Measurements from ENCODE around the gene SIL1. TPM values are rescaled to one million over a fixed set of nuclear protein-coding genes. Genes with fewer than 3 reads are reported as not detected.
"Not testable (repeated sequence)": the region's sequence is repeated elsewhere in the genome, so short reads cannot be mapped to it uniquely, and the experiment has no call there.

SIL1 gene
- total and polyA plus RNA-seq, 5 donors: 43.4 to 51.6 (median 43.7) TPM

DNA sequence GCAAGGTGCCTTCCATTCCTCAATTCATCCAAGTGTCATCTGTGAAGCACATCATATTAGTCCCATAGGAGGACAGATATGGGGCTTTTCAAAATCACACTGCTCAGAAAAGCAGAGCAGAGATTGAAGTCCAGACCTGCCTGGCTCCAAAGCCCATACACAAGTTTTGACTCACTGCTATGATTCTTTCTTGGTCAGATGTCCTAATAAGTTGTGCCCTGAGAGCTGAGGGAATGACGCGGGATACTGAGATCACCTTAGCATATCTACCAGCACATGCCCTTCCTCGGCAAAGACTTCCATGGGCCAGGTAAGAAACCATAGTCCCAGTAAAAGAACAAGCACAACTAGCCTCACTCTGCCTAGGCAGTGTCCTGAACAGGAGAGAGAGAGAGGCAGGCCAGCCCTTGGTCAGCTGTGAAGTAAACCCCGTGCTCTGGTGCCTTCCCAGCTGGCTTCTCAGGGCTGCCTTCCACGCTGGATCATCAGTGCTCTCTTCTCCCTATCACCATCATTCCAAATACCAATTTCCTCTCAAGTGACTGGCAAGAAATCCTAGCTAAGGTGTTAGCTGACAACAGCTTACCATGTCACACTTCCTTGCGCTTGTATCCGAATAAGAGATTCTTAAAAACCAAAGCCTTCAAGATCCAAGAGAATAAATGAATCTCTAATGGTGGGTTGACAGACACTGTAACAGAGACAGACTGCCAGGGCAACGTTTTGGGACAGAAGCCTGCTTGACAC, 73.2 kb downstream of the SIL1 start:
- intact Hi-C loops (cut with DNase I): no loop called here
- no peaks in the 10 kb centered on the region for H3K9me3 ChIP-seq (ENCODE audit: control insufficient read depth, low read length)
- WGBS: 71% methylated on average over 8 of the region's 8 CpGs
- no peak for DNase-seq
- no peaks in the 10 kb centered on the region for H3K27me3 ChIP-seq (ENCODE audit: control insufficient read depth, insufficient read depth)
- H3K4me3 ChIP-seq (ENCODE audit: low read length): no peak overlapping the region
- H3K4me1 ChIP-seq (ENCODE audit: control insufficient read depth, insufficient read depth, low read length): peaks cover 6% of the 10 kb centered on the region
- H3K27ac ChIP-seq (ENCODE audit: low read length): peak overlapping the region; percentile 11
- ATAC-seq: peak in 1 of 2 donors; percentile 42

DNA sequence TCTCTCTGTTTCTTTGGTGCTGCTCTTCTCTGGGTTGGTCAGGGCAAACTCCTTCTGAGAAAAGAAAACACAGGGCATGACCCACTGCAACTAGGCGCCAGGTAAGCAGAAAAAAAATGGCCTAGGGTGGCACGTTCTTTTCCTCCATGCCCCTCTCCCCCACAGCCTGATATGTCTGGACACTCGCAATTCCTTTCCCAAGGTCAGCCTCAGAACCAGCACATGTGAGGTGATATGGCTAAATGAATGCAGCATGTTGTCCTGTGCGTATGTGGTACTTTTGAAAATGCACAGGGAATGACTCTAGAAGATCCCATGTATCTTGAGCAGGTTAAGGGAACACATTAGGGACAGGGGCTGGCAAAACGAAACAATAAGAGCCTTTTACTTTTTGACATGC, 77.0 kb downstream of the SIL1 start:
- H3K4me1 ChIP-seq (ENCODE audit: control insufficient read depth, insufficient read depth, low read length): peaks cover 8% of the 10 kb centered on the region
- H3K4me3 ChIP-seq (ENCODE audit: low read length): no peak overlapping the region
- ATAC-seq (no peak), DNase-seq (no peak)
- no peak overlapping the region for H3K27ac ChIP-seq (ENCODE audit: low read length)
- WGBS: 85% methylated on average over 5 of the region's 5 CpGs
- intact Hi-C loops (cut with DNase I): no loop called here
- H3K9me3 ChIP-seq (ENCODE audit: control insufficient read depth, low read length): no peaks in the 10 kb centered on the region
- no peaks in the 10 kb centered on the region for H3K27me3 ChIP-seq (ENCODE audit: control insufficient read depth, insufficient read depth)

DNA sequence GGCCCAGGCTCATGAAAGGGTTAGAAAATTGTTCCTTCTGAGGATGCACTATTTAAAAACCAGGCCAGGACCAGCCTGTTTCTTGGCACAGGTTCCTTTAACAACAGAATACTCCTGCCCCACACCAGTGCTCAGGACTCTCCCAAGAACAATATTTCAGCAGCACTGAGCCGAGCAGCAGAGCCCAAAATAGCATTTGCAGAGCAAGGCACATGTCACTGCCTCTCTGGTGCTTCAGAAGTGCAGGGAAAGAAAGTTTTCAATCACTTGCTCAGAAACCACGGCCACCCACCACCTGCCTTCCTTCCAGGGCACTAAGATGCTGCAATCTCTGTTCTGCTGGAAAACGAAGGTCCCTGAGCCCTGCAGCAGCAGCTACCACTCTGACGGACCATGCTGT, 77.6 kb downstream of the SIL1 start:
- H3K4me1 ChIP-seq (ENCODE audit: control insufficient read depth, insufficient read depth, low read length): peaks cover 8% of the 10 kb centered on the region
- H3K27ac ChIP-seq (ENCODE audit: low read length): no peak overlapping the region
- no peaks in the 10 kb centered on the region for H3K27me3 ChIP-seq (ENCODE audit: control insufficient read depth, insufficient read depth)
- peak in 1 of 2 donors; percentile 20 for ATAC-seq
- no peaks in the 10 kb centered on the region for H3K9me3 ChIP-seq (ENCODE audit: control insufficient read depth, low read length)
- no peak overlapping the region for H3K4me3 ChIP-seq (ENCODE audit: low read length)
- intact Hi-C loops (cut with DNase I): no loop called here
- 78% methylated on average over 4 of the region's 4 CpGs for WGBS
- DNase-seq: no peak

DNA sequence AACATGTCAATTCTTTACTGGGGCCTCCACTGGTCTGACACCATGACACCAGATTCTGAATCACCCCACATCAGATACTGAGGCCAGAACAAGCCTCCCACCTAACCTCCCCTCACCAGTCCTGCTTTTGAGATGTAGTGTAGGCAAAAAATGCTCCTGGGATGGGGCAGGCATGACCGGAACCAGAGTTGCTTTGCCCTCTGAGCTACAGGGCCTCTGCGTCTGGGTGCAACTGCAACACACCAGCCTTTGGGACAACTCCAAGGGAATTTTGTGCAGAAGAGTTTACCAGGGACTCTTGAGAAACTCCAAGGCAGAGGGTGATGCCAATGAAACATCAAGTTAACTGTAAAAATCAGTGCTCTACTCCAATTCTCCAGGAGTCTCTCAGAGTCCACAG, 79.4 kb downstream of the SIL1 start:
- ATAC-seq (no peak), DNase-seq (no peak)
- WGBS: 96% methylated on average over 2 of the region's 2 CpGs

DNA sequence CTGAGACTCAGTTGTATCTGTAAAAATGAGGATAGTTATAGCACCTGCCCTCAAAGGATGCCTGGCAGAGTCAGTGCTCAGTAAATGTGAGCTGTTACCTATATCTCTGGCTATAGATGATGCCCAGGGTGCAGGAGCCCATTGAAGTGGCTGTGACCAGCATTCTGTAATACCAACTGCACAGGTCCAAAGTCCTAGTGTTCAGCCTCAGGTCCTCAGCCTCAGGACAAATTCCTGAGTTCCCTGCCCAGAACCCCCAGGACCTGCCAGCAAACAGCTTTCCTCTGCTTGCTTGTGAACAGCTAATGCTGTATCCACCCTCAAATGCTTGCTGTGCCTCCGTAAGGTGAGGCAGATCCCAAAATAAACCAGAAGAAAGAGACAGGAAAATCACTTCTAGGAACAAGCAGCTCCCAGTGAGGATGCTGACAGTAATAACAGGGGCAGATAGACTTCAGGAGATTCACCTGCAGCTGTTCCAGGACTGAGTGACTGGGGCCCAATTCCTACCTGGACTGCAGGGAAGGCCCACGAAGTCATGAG, 80.8 kb downstream of the SIL1 start:
- peaks cover 4% of the 10 kb centered on the region for H3K4me1 ChIP-seq (ENCODE audit: control insufficient read depth, insufficient read depth, low read length)
- H3K27ac ChIP-seq (ENCODE audit: low read length): no peak overlapping the region
- DNase-seq: no peak
- intact Hi-C loops (cut with DNase I): no loop called here
- no peaks in the 10 kb centered on the region for H3K27me3 ChIP-seq (ENCODE audit: control insufficient read depth, insufficient read depth)
- no peak for ATAC-seq
- WGBS: 76% methylated on average over 2 of the region's 2 CpGs
- no peaks in the 10 kb centered on the region for H3K9me3 ChIP-seq (ENCODE audit: control insufficient read depth, low read length)
- H3K4me3 ChIP-seq (ENCODE audit: low read length): no peak overlapping the region

More for the DNA sequence above, 79.4 kb downstream of the SIL1 start:
- Histone ChIP-seq H3K9me3 (ENCODE audit: control insufficient read depth, low read length) (no peaks in the 10 kb centered on the region), H3K4me3 (ENCODE audit: low read length) (no peak overlapping the region), H3K27ac (ENCODE audit: low read length) (no peak overlapping the region), H3K27me3 (ENCODE audit: control insufficient read depth, insufficient read depth) (no peaks in the 10 kb centered on the region), H3K4me1 (ENCODE audit: control insufficient read depth, insufficient read depth, low read length) (peaks cover 4% of the 10 kb centered on the region)
- intact Hi-C loops (cut with DNase I): no loop called here

DNA sequence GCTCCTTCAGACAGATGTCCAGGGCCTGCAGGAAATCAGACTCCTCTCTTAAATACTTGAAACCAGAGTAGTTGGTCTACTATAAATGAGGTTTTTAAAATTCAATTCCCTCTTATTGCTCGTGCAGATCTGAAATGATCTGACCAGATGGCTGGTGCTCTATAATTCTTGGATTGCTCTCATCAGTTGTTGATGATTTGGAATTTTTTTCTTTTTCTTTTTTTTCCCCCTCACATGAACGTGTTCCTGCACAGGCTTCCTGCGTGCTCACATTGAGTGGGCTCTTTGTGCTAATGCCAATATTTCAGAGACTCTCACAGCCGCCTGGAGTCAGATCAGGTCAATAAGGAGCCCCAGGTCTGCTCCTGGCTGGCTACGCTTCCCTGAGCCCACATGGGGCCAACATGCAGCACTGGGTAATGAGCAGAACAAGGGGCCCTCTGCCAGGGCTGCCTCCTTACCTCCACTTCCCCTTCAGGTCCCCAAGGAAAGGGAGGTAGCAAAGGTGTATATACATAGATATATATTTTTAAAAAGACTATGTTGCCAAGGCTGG, 82.0 kb downstream of the SIL1 start:
- H3K27me3 ChIP-seq (ENCODE audit: control insufficient read depth, insufficient read depth): no peaks in the 10 kb centered on the region
- WGBS: 85% methylated on average over 5 of the region's 5 CpGs
- intact Hi-C loops (cut with DNase I): no loop called here

DNA sequence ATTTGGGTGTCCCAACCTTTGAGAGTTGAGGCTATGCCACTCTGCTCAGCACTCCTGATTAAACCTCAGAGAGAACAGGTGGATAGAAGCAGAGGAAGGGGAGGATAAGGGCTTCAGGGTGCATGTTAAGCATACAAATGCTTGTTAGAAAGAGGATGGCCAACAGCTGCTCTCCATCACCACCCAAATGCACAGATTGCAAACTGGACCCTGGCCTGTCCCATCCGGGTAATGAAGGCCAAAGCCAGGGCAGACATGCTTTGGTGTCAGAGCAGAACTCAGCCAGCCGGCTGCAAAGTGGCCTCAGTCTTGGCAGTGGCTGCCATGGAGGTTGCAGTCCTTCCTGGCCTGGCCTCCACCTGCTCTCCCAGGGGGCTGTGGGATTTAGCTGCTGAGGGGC, 84.3 kb downstream of the SIL1 start:
- DNase-seq (no peak), ATAC-seq (no peak)
- no peaks in the 10 kb centered on the region for H3K4me1 ChIP-seq (ENCODE audit: control insufficient read depth, insufficient read depth, low read length)
- no peaks in the 10 kb centered on the region for H3K27me3 ChIP-seq (ENCODE audit: control insufficient read depth, insufficient read depth)
- intact Hi-C loops (cut with DNase I): no loop called here
- no peak overlapping the region for H3K27ac ChIP-seq (ENCODE audit: low read length)
- no peaks in the 10 kb centered on the region for H3K9me3 ChIP-seq (ENCODE audit: control insufficient read depth, low read length)
- H3K4me3 ChIP-seq (ENCODE audit: low read length): no peak overlapping the region
- 64% methylated on average over 2 of the region's 2 CpGs for WGBS

More for the DNA sequence above, 82.0 kb downstream of the SIL1 start:
- Histone ChIP-seq H3K27ac (ENCODE audit: low read length) (no peak overlapping the region), H3K4me1 (ENCODE audit: control insufficient read depth, insufficient read depth, low read length) (peaks cover 4% of the 10 kb centered on the region), H3K9me3 (ENCODE audit: control insufficient read depth, low read length) (no peaks in the 10 kb centered on the region), H3K4me3 (ENCODE audit: low read length) (no peak overlapping the region)
- DNase-seq: no peak
- ATAC-seq: no peak

DNA sequence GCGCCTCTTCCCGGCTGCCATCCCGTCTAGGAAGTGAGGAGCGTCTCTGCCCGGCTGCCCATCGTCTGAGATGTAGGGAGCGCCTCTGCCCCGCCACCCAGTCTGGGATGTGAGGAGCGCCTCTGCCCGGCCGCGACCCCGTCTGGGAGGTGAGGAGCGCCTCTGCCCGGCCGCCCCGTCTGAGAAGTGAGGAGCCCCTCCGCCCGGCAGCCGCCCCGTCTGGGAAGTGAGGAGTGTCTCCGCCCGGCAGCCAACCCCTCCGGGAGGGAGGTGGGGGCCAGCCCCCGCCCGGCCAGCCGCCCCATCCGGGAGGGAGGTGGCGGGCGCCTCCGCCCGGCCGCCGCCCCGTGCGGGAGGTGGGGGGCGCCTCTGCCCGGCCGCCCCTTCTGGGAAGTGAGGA, 85.8 kb downstream of the SIL1 start:
- ATAC-seq; H3K27me3 ChIP-seq (ENCODE audit: control insufficient read depth, insufficient read depth); H3K4me1 ChIP-seq (ENCODE audit: control insufficient read depth, insufficient read depth, low read length); H3K4me3 ChIP-seq (ENCODE audit: low read length); H3K9me3 ChIP-seq (ENCODE audit: control insufficient read depth, low read length); intact Hi-C loops (cut with DNase I); H3K27ac ChIP-seq (ENCODE audit: low read length); DNase-seq: not testable (repeated sequence)
- whole genome bisulfite sequencing: 97% methylated on average over 39 of the region's 39 CpGs

DNA sequence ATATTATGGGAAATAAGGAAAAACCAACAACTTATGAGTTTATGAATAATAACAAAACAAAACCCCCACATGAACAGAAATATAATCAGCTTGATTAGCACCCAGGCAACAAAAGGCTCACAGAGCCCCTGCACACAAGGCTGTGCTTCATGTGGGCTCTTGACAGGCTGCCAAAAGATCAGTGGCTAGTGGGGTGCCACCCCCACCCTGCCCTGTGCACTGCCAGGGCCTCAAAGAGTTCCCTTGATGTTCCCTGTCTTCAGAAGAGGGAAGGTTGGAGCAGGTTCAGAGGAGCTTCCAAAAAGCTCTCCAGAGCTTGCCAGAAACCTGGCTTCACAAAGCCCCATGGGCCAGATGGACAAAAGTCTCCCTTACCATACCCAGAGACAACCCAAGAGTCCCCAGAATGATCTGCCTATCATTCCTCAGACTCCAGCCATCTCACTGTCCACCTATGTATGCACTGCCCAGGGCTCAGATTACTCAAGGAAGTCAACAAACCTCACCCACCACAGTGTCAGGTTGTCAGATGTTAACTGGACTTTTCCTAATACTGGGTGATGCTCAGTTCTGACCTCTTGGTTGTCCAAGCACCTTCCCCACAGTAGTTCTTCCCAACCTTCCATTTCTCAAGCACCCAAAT, 87.5 kb downstream of the SIL1 start:
- H3K4me3 ChIP-seq (ENCODE audit: low read length): no peak overlapping the region
- ATAC-seq (no peak), DNase-seq (no peak)
- no peaks in the 10 kb centered on the region for H3K9me3 ChIP-seq (ENCODE audit: control insufficient read depth, low read length)
- H3K4me1 ChIP-seq (ENCODE audit: control insufficient read depth, insufficient read depth, low read length): peaks cover 3% of the 10 kb centered on the region
- intact Hi-C loops (cut with DNase I): no loop called here
- no peak overlapping the region for H3K27ac ChIP-seq (ENCODE audit: low read length)
- H3K27me3 ChIP-seq (ENCODE audit: control insufficient read depth, insufficient read depth): no peaks in the 10 kb centered on the region

DNA sequence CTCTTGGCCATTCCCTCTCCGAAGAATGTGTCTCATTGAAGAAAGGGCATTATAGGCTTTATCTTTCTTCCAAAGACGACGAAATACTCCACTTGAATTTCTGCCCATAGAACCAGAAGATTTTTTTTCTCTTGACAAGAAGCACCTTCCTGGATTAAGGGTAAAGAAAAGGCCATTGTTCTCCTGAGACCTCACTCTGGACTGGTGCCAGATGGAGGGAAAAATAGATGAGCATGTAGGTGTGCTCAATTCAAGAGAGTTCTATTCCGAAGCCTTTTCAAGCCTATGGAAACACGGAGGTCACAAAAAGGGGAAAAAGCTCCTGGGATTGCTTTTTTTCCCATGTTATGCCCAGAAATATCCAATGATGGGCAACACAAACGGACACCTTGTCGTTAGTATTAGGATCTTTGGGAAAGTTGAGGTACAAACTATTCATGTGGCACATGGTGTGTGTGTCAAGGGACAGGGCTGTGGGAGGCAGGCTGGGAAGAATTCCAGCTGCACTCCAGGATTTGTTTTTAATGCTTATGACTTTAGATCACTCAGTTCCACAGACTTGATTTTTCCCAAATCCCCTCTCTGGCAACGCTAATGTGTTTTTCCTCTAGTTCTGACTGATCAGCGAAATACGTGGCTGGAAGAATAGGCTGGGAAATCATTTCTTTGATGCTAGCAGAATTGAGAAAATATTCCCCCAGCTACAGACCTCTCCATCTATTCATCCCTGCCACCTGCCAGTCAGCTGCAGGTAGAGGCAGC, 89.9 kb downstream of the SIL1 start:
- Histone ChIP-seq H3K27ac (ENCODE audit: low read length) (no peak overlapping the region), H3K4me1 (ENCODE audit: control insufficient read depth, insufficient read depth, low read length) (peaks cover 3% of the 10 kb centered on the region), H3K9me3 (ENCODE audit: control insufficient read depth, low read length) (no peaks in the 10 kb centered on the region), H3K4me3 (ENCODE audit: low read length) (no peak overlapping the region), H3K27me3 (ENCODE audit: control insufficient read depth, insufficient read depth) (no peaks in the 10 kb centered on the region)
- ATAC-seq: no peak
- WGBS: 48% methylated on average over 10 of the region's 10 CpGs
- intact Hi-C loops (cut with DNase I): no loop called here
- peak in 1 of 3 donors; percentile 60 for DNase-seq

Data from right cardiac atrium (tissue), 5 donors.